Hepatocyte (in vitro differentiated cells): Measurements from ENCODE around the gene SUPT4H1.

Experiments
- EZH2 ChIP-seq: fragments of 200-600 bp; sonication (generic); IDR thresholded peaks from 2 replicates; pipeline ENCODE4 v1.6.1; 2016; ENCODE audit warnings: antibody characterized with exemption, mild to moderate bottlenecking, borderline replicate concordance
- TF ChIP-seq, protein P1 (sequence below): fragments of 200-600 bp; sonication (generic); IDR thresholded peaks from 2 replicates; pipeline ENCODE4 v1.5.1; 2016; ENCODE audit warnings: antibody characterized with exemption, mild to moderate bottlenecking; ENCODE audit not compliant: poor library complexity

DNA sequence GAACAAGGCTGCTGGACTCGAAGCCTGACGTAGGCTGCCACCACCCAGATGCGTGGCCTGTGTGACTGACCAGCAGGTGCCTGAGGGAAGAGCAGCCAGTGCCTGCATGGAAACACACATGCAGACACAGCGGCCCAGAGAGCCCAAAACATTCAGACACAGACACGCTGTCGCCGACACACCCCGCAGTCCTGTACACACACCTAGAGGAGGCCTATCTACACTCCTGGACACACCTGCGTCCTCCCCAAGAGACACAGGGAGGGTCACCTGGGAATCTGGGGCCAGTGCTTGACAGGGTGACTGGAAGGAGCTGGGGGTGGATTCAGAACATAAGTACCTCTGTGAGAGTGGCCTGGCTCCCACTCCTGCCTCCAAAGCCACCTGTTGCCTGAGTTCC lies 17.3 kb downstream of the SUPT4H1 start:
- TF ChIP-seq, protein P1, sequence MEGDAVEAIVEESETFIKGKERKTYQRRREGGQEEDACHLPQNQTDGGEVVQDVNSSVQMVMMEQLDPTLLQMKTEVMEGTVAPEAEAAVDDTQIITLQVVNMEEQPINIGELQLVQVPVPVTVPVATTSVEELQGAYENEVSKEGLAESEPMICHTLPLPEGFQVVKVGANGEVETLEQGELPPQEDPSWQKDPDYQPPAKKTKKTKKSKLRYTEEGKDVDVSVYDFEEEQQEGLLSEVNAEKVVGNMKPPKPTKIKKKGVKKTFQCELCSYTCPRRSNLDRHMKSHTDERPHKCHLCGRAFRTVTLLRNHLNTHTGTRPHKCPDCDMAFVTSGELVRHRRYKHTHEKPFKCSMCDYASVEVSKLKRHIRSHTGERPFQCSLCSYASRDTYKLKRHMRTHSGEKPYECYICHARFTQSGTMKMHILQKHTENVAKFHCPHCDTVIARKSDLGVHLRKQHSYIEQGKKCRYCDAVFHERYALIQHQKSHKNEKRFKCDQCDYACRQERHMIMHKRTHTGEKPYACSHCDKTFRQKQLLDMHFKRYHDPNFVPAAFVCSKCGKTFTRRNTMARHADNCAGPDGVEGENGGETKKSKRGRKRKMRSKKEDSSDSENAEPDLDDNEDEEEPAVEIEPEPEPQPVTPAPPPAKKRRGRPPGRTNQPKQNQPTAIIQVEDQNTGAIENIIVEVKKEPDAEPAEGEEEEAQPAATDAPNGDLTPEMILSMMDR: no peak
- TF ChIP-seq EZH2: no peak
